Panc1 (cell line): ENCODE measurements around the gene IBTK. TPM values are rescaled to one million over a fixed set of nuclear protein-coding genes. Genes with fewer than 3 reads are reported as not detected.
A peak's percentile ranks its signal among the peaks of the same experiment; 100 is the strongest.

Experiments used
- ATAC-seq: fragments of 200-7000 bp; cut with Tn5 transposase; 2 replicates; pipeline ENCODE4 v1.9.1; 2020; ENCODE audit warnings: mild to moderate bottlenecking, moderate library complexity
- BruUV-seq: library from RNA; stranded (reverse); fragments of 400-500 nt; replicated peaks from 2 replicates; lab custom pipeline; 2021; lab: Mats Ljungman, UMichigan
- CTCF ChIA-PET: fragments of 300-600 bp; sonication (Branson Sonifier 250); formaldehyde crosslinking; loops from one replicate; lab custom pipeline; 2022; ENCODE audit warnings: antibody characterized with exemption; lab: Charles Lee
- POLR2A ChIA-PET: fragments of 300-600 bp; sonication (Branson Sonifier 250); formaldehyde crosslinking; loops from one replicate; lab custom pipeline; 2022; ENCODE audit warnings: antibody characterized with exemption; lab: Charles Lee
- DNase-seq: peaks from one replicate; pipeline ENCODE4 v3.0.0-alpha.2; 2010; ENCODE audit warnings: low read depth, low spot score
- H3K27ac ChIP-seq: 2 replicates; pipeline ENCODE4 v1.5.1; 2011; ENCODE audit warnings: mild to moderate bottlenecking, low read length, inconsistent platforms
- H3K27me3 ChIP-seq: fragments of 200-500 bp; sonication (Bioruptor generic); 2 replicates; pipeline ENCODE4 v1.6.0; 2014; ENCODE audit warnings: low read length, inconsistent platforms; ENCODE audit not compliant: control insufficient read depth, insufficient read depth
- H3K36me3 ChIP-seq: fragments of 200-500 bp; sonication (Bioruptor generic); 2 replicates; pipeline ENCODE4 v1.5.1; 2014; ENCODE audit warnings: inconsistent platforms, mild to moderate bottlenecking, low read length, moderate library complexity; ENCODE audit not compliant: control insufficient read depth, insufficient read depth
- H3K4me1 ChIP-seq: 2 replicates; pipeline ENCODE4 v1.5.1; 2011; ENCODE audit warnings: inconsistent platforms, mild to moderate bottlenecking, low read length, moderate library complexity; ENCODE audit not compliant: control insufficient read depth, insufficient read depth
- H3K4me3 ChIP-seq, 2 experiments: 2 replicates each; pipeline ENCODE4 v1.5.1; 2011 to 2012; ENCODE audit warnings: low read depth in 2 of 2, low read length in 2 of 2, mild to moderate bottlenecking in 2 of 2, inconsistent platforms in 1 of 2, moderate library complexity in 1 of 2
- H3K9me3 ChIP-seq: fragments of 200-500 bp; sonication (Bioruptor generic); 2 replicates; pipeline ENCODE4 v1.5.1; 2014; ENCODE audit warnings: low read depth, mild to moderate bottlenecking, inconsistent platforms, low read length, moderate library complexity; ENCODE audit not compliant: control insufficient read depth, insufficient read depth
- POLR2AphosphoS5 ChIP-seq: IDR thresholded peaks from 2 replicates; pipeline ENCODE4 v1.6.1; 2012; ENCODE audit warnings: mild to moderate bottlenecking, low read depth, low read length, moderate library complexity
- SIN3A ChIP-seq: IDR thresholded peaks from 2 replicates; pipeline ENCODE4 v1.6.1; 2012; ENCODE audit warnings: low read depth, mild to moderate bottlenecking, low read length, moderate library complexity, borderline replicate concordance; ENCODE audit not compliant: insufficient read depth
- TCF7L2 ChIP-seq: IDR thresholded peaks from 2 replicates; pipeline ENCODE4 v1.6.1; 2011; ENCODE audit warnings: mild to moderate bottlenecking, low read depth, low read length, inconsistent platforms
- in situ Hi-C: cut with HindIII; loops from 2 replicates; pipeline ENCODE4 v1.10.0; 2016; ENCODE audit warnings: low sequenced_read_pairs, low pct_unique_long_range_greater_than_20kb
- intact Hi-C: fragments of 100-400 bp; cut with micrococcal nuclease; formaldehyde crosslinking; loops from one replicate; pipeline ENCODE4 v1.10.0; 2022; ENCODE audit not compliant: unreplicated experiment
- total RNA-seq: library from RNA; stranded (reverse); gene quantifications from one replicate; pipeline ENCODE4 v1.2.1, GENCODE V29; 2021; ENCODE audit not compliant: unreplicated experiment
- TF ChIP-seq, protein P1 (sequence below): fragments of 450-650 bp; IDR thresholded peaks from 2 replicates; pipeline ENCODE4 v1.5.1; 2017; ENCODE audit warnings: mild to moderate bottlenecking
- TF ChIP-seq, protein P2 (sequence below), 2 experiments: IDR thresholded peaks; 2 replicates each; pipeline ENCODE4 v1.6.1; 2011 to 2012; ENCODE audit warnings: low read depth in 2 of 2, control low read depth in 1 of 2, low read length in 1 of 2, mild to moderate bottlenecking in 1 of 2, moderate library complexity in 1 of 2; ENCODE audit not compliant: insufficient read depth in 1 of 2

The IBTK gene
- total RNA-seq, 1 experiment from 2014 or later: 73.2 TPM

DNA sequence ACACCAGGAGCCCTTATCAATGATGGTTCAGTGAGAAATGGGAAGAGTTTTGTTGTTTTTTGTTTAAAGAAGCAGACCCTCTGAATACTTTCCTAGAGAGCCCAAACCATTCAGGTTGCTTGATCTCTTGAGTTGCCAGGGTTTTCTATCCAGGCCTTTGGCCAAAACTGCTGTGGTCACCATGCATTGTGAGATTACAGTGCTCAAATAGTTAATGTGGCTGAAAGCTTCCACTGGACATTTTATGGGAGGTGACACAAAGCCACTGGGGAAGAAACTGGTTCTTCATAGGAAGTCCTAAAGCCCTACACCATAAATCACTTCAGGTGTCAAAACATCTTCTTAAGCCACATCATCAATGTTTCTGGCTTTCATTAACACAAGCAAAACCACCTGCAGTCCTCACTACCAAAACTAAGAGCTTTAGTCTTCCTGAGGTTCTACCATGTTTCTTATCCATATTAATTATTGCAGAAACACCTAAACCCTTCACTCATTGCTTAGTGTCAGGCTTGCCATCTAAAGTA is 101.6 kb downstream of the IBTK start:
- in situ Hi-C loops: no loop called here
- CTCF ChIA-PET: no interaction called here
- POLR2A ChIA-PET: no interaction called here

DNA sequence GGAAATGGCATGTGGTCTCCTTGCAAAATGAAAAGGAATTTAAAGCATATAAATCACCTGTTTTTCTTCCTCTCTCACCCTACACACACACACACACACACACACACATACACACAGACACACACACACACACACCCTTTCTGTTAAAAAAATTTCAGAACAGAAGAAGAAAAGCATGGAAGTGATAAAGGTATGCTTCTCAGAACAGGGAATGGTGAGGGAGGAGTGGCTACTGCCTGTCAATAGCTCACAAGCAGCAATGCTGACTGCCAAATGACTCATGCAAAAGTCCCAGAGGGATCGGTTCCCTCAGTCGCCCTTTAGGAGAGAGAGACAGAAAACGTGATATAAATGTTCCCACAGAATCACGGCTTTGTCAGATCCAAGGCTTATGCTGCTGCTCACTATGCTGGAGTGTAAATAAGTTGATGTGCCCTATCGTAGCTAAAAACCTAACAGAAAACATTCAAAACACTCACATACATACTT is 102.6 kb downstream of the IBTK start:
- H3K4me1 ChIP-seq: peaks cover 16% of the 10 kb centered on the region
- ChIA-PET POLR2A (no interaction called here), CTCF (no interaction called here)
- H3K27me3 ChIP-seq: no peaks in the 10 kb centered on the region
- no peaks in the 10 kb centered on the region for H3K9me3 ChIP-seq
- no TSS peak for BruUV-seq
- DNase-seq (peak; percentile 47), ATAC-seq (peak; percentile 93)
- intact Hi-C loops (no loop called here), in situ Hi-C loops (no loop called here)
- TF ChIP-seq POLR2AphosphoS5: no peak
- no peak for TF ChIP-seq SIN3A
- TF ChIP-seq, protein P1, sequence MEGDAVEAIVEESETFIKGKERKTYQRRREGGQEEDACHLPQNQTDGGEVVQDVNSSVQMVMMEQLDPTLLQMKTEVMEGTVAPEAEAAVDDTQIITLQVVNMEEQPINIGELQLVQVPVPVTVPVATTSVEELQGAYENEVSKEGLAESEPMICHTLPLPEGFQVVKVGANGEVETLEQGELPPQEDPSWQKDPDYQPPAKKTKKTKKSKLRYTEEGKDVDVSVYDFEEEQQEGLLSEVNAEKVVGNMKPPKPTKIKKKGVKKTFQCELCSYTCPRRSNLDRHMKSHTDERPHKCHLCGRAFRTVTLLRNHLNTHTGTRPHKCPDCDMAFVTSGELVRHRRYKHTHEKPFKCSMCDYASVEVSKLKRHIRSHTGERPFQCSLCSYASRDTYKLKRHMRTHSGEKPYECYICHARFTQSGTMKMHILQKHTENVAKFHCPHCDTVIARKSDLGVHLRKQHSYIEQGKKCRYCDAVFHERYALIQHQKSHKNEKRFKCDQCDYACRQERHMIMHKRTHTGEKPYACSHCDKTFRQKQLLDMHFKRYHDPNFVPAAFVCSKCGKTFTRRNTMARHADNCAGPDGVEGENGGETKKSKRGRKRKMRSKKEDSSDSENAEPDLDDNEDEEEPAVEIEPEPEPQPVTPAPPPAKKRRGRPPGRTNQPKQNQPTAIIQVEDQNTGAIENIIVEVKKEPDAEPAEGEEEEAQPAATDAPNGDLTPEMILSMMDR: no peak
- TF ChIP-seq, protein P2, sequence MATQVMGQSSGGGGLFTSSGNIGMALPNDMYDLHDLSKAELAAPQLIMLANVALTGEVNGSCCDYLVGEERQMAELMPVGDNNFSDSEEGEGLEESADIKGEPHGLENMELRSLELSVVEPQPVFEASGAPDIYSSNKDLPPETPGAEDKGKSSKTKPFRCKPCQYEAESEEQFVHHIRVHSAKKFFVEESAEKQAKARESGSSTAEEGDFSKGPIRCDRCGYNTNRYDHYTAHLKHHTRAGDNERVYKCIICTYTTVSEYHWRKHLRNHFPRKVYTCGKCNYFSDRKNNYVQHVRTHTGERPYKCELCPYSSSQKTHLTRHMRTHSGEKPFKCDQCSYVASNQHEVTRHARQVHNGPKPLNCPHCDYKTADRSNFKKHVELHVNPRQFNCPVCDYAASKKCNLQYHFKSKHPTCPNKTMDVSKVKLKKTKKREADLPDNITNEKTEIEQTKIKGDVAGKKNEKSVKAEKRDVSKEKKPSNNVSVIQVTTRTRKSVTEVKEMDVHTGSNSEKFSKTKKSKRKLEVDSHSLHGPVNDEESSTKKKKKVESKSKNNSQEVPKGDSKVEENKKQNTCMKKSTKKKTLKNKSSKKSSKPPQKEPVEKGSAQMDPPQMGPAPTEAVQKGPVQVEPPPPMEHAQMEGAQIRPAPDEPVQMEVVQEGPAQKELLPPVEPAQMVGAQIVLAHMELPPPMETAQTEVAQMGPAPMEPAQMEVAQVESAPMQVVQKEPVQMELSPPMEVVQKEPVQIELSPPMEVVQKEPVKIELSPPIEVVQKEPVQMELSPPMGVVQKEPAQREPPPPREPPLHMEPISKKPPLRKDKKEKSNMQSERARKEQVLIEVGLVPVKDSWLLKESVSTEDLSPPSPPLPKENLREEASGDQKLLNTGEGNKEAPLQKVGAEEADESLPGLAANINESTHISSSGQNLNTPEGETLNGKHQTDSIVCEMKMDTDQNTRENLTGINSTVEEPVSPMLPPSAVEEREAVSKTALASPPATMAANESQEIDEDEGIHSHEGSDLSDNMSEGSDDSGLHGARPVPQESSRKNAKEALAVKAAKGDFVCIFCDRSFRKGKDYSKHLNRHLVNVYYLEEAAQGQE (IDR thresholded peaks at IDR 0.05; ENCODE audit: insufficient read depth in 1 of 2, low read depth in 2 of 2, low read length in 1 of 2): no peak
- TF ChIP-seq TCF7L2: no peak
- no peak overlapping the region for H3K27ac ChIP-seq
- no peak overlapping the region; a peak in 1 of 4 replicates for H3K4me3 ChIP-seq
- H3K36me3 ChIP-seq: no peaks in the 10 kb centered on the region; the same call in 1 of the 2 replicates

More for the DNA sequence above, 101.6 kb downstream of the IBTK start:
- H3K4me3 ChIP-seq: no peak overlapping the region
- H3K27ac ChIP-seq: no peak overlapping the region
- DNase-seq: no peak
- BruUV-seq: no TSS peak
- H3K4me1 ChIP-seq: peaks cover 16% of the 10 kb centered on the region
- ATAC-seq: no peak
- H3K36me3 ChIP-seq: no peaks in the 10 kb centered on the region; the same call in 1 of the 2 replicates
- no peaks in the 10 kb centered on the region for H3K9me3 ChIP-seq
- TF ChIP-seq TCF7L2 (no peak), SIN3A (no peak), POLR2AphosphoS5 (no peak)
- TF ChIP-seq, protein P2 (IDR thresholded peaks at IDR 0.05; ENCODE audit: insufficient read depth in 1 of 2, low read depth in 2 of 2, low read length in 1 of 2): no peak
- TF ChIP-seq, protein P1: no peak
- intact Hi-C loops: no loop called here
- H3K27me3 ChIP-seq: no peaks in the 10 kb centered on the region
